NCI-H146 treated with DMSO at 0.1 percent for 48 hours (cell line): ENCODE results near the gene RRP15.
"Not testable (repeated sequence)": the region's sequence is repeated elsewhere in the genome, so short reads cannot be mapped to it uniquely, and the experiment has no call there.

ENCODE experiments used
- DNase-seq: peaks from one replicate; lab custom pipeline; 2025; ENCODE audit not compliant: unreplicated experiment; lab: John Stamatoyannopoulos, UW

Gene RRP15

DNA sequence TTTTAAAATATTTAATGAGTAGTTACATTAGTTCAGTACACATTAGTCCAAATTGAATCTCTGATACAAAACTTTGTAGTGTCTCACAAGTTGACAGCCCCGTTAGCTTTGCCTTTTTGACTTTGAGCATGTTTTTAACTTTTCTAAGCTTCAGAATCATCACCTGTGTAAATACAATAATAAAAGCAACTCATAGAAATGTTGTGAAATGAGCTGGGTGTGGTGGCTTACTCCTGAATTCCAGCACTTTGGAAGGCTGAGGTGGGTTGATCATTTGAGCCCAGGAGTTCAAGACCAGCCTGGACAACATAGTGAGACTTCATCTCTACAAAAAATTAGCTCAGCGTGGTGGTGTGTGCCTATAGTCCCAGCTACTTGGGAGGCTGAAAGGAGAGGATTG, 11.1 kb downstream of the RRP15 start:
- no peak for DNase-seq

DNA sequence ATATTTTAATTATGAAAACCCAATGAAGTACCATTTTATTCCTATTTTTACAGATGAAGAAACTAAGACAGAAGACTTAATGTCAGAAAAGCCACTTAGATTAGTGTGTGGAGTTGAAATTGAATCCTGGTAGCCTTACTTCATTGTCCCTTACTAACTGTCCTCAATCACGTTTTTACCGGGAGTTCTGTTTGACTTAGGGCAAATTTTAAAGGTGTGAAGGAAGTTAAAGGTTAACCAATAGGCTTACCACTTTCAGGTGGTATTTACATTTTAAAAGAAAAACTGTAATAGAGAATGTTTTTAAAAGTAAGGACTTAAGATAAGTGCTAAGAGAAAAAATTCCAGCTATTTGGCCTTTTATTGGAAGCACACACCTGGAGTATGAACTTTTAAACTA, 12.4 kb downstream of the RRP15 start:
- no peak for DNase-seq

DNA sequence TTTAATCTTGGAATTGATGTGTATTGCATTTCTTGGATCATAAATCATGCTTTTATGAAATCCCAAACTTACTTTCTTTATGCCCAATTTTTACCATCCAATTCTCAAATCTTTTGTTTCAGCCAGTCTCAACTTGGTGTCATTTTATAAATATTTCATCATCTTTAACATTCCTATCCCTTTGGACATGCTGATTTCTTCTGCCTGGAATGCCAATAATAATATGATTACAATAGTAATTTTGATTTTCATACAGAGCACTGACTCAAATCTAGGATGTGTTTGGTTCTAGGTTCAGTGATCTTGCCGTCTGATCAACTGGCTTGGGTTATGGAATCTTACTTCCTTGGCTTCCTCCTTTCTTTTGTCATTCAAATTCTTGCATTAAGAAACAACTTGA, 12.8 kb downstream of the RRP15 start:
- DNase-seq = no peak

DNA sequence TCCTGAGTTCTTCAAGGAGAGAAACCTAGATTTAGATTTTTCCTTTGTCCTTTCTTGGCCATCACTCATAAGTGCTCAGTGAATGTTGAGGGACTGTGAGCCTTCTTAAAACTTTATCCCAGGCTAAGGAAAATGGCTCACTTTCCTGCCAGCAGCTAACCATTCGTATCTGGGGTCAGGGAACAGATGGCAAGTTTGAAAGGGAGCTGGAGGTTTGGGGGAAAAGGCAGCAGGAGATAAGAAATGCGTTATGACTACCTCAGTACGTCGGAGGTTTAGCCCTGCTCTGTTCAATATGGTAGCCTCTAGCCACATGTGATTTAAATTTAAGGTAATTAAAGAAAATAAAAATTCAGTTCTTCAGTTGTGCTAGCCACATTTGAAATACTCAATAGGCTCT, 13.3 kb downstream of the RRP15 start:
- no peak for DNase-seq

DNA sequence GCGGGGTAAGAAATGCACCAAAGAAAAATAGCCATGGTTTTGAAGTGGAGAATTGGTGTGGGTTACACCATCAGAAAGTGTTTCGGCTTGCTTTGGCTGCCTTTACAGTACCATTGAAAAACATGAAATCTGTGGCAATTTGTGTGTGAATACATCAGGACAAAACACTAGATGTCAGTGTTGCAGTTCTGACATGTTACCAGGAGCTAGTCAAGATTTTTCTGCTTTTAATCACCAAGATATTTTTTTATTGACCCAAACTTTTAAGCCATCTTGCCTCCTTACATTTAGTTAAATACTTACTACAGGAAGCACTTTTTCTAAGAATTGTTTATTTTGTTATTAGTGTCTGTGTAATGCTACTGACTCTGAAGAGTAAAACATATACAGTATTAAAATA, 14.3 kb downstream of the RRP15 start:
- no peak for DNase-seq

DNA sequence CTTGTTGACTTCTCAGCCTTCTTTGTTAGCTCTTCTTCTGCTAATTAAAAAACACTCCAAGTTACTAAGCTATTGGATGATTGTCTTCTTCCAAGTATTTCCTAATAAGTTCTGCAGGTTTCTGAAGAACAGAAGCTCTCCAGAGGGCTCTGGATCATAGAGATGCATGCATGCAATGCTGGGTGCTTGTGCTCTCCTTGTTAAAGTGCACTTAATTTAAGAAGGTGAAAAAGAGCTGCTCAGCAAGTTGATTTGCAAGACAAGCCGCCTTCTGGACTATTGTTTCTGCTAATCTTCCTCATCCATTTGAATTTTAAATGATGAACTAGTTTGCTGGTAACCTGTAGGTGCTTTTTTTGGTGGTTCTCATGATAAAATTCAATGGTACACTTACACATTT, 16.1 kb downstream of the RRP15 start:
- no peak for DNase-seq

DNA sequence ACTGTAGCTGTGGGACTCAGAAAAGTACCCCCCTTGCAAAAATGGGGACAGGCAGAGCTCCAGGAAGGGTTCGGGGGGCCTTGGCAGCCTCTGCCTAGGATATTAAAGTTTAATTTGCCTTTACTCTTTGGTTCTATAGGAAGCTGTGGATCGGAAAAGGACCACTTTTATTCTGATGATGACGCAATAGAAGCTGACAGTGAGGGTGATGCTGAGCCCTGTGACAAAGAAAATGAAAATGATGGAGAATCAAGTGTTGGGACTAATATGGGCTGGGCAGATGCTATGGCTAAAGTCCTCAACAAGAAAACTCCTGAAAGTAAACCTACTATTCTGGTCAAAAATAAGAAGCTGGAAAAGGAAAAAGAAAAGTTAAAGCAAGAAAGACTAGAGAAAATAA, 17.1 kb downstream of the RRP15 start:
- no peak for DNase-seq

DNA sequence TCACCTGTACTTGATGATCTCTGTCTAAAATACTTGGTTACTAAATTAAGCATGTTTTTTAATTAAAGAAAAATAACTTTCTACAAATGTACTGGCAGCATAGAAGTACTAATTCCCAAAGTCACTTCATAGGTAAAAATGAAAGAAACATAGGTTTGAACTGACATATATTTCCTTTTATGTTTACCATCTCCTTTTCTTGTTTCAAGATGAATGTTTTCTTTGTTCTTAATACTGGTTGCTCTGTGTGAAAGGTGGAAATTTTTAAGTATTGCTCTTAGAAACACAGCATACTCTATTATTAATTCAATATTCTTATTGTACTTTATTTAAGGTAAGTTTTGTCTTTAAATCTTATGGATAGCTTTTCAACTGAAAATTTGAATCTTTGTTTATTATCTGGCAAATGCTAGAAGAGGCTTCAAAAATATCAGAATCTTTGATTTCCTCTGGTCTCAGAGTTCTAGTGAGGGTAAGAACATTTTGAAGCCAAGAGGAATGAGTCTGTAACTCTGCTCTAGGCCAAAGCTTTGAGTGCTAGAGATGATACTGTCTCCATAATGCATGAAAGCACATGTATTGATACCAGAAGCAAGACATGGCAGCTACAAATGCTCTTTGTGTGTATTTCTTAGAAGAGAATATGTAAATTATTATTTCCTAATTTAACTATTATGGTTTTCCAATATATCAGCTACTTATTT, 18.2 kb downstream of the RRP15 start:
- DNase-seq = no peak

DNA sequence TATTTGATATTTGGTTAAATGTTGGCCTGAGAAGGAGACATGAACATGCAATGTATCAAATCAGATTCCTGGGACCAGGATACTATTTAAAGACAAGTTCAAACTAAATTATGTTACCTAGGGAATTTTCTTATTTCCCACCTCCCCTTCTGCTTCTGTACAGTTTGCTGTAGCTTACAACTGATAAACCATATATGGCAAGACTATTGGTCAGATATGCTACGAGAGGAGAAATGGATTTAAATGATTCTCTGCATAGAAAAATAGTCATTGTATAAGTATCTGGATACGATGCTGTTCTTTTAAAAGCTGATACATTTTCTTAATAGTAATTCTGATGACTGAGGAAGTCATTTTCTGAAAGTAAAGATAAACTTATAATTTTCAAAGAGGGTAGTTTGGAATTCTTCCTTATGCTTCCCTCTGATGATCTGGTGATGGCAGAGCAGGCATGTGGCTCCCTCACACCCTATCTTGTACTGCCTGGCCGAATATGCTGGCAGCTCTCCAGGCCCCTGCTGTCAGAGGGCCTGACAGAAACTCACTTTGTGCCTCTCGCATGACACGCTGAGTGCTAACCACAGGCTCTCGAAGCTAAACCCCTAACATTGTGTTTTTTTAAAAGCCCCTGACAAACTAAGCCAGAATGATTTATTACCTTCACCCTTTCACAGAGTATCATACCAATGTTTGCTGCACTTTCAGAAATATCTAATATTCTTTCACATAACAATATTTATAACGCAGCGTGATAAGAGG, 19.4 kb downstream of the RRP15 start:
- no peak for DNase-seq

DNA sequence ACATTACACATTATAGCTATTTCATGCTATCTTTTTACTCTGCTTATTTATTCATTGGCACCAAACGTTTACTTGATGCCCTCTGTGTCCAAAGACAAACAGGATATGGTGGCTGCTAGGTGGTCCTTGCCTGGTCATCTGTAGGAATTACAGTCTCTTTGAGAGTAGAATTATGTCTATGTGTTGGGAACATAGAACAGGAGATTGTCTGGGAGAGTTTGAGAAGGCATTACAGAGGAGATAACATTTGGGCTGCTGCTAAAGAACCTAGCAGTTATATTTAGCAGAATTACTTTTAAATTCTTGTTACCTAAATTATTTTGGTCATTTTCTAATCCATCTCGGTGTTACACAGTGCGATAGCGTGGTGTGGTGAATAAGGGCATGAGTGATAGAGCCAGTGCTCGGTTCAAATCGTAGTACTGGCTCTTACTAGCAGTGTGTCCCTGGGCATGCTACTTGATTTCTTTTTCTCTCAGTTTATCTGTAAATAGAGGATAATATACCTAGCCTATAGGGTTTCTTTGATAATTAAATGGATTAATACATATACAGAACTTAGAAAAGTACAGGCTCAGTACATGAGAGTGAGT, 20.5 kb downstream of the RRP15 start:
- DNase-seq = no peak

DNA sequence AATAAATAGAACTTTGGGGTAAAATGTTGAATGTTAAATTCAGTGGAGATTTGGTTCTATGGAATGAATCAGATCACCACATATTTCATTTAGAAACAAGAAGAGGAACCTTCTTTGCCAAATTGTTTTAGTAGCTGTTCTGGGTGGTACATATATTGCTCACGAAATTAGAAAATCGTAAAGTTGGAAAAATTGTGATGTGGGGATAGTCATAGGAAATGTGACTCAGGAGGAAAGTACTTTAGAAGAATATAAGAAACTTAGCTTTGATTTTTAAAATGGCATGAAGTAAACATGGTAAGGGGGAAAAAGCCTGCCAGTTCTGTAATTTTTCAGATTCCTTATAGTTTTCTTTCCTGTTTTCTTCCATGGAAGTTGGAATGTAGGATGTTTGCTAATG, 27.4 kb downstream of the RRP15 start:
- no peak for DNase-seq

DNA sequence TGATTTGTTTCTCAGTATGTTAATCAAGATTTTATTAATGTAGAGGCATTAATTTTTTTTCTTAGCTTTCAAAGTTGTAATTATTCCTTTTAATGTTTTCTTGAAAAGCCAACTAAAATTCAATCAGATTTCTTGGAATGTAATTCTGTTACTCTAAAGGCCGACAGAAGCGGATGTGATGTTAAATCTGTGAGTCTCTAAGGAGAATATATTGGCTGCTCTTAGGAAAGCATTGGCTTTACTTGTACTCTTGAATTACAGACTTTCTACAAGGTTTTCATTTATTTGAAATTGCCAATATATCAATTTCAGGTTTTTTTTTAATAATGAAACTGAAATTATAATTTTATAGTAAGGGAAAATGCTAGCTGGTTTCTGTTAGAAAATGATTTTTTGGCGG, 29.2 kb downstream of the RRP15 start:
- DNase-seq = no peak

DNA sequence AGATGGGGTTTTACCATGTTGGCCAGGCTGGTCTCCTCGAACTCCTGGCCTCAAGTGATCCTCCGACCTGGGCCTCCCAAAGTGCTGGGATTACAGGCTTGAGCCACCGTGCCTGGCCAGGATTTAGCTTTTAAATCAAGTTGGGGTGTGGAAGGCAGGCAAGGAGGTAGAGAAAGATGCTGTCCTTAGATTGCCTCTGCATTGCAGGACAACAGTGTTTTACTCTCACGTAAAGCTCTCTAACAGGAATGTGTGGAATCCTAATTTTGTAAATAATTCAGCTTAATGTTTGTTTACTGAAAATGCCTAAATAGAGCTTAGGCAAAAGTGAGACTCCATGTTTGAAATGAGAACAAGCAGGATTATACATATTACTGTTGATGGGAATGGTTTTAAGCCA, 30.5 kb downstream of the RRP15 start:
- DNase-seq = no peak

DNA sequence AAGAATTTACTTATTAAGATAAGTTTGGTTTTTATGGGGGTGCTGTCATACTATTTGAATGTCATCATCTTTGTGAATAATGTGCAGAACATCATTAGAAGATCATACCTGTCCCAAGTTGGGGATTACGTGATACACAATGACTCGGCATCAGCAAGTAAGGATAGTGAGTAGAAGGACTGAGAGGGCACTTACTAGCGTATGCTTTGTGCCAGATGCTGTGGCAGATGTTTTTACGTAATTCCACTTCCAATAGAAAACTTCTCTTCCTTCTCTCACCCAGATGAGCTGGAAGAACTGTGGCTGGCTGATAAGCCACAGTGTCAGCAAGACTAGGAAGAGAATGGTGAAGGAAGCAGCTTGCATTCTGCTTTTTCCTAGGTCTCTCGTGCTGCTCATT, 32.0 kb downstream of the RRP15 start:
- DNase-seq = no peak

DNA sequence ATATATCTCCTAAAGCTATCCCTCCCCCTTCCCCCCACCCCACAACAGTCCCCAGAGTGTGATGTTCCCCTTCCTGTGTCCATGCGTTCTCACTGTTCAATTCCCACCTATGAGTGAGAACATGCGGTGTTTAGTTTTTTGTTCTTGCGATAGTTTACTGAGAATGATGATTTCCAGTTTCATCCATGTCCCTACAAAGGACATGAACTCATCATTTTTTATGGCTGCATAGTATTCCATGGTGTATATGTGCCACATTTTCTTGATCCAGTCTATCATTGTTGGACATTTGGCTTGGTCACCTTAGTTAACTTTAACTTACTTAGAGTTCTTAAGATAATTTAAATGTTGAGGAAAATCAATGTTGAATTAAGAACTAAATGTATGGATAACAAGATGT, 35.1 kb downstream of the RRP15 start:
- not testable (repeated sequence) for DNase-seq

DNA sequence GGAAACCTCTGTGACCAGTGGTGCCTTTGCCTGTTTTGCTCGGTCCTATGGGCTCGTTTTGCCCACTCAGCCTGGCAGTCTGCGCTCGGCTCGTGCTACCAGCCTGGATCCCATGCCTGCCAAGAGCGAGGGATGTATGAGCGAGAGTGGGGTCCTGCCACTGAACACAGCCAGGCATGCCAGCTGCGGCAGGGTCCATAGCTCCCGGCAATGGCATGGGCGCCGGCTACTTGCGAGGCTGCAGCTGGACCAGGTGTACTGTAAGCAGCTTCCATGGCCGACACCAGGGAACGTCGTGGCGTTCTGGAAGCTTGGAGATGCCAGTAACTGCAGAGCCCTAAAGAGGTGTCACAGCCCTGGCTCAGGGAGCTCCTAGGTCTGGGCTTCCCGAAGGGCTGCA, 37.7 kb downstream of the RRP15 start:
- no peak for DNase-seq

DNA sequence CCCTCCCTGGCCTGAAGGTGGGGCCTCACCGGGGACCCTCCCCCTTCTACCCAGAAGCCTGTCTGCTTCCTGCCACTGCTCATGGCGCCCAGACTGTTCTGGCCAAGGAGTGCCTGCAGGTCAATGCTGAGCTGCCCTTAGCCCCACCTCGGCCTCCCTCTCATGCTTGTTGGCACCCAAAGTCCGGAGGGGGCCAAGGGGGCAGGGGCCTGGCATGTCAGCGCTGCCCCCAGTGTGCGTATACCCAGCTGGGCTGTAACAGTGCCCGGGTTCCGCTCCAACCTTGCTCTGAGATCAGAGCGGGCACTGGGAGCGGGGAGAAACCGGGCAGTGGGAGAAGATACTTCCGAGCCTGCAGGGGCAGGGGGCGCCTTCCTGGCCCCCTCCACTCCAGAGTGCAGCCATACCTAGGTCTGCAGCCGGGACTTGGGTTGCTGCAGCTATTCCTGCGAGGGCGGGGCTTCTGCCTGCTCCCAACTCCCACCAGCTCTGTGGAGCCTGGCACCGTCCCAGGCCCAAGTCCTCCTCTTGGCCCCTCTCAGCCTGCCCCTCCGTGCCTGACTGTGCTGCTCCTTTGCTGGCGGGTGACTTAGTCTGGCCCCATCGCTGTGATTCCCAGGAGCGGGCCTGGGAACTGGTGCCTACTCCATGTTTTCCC, 38.6 kb downstream of the RRP15 start:
- DNase-seq = no peak

DNA sequence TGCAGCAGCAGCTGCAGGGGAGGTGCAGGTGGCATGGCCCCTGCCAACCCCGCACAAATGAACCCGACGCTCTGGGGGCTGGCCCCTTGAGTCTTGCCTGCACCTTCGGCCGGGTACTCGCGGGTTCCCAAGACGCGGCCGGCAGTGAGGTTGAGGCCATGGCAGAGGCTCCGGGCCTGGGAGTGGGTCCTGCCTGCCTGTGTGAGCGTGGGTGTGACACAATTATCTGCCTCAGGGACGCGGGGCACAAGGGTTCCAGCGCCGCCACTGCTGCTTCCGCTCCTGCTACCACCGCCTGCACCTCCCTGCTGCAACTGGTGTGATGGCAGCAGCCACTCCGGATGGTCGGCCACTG, 39.1 kb downstream of the RRP15 start:
- no peak for DNase-seq

DNA sequence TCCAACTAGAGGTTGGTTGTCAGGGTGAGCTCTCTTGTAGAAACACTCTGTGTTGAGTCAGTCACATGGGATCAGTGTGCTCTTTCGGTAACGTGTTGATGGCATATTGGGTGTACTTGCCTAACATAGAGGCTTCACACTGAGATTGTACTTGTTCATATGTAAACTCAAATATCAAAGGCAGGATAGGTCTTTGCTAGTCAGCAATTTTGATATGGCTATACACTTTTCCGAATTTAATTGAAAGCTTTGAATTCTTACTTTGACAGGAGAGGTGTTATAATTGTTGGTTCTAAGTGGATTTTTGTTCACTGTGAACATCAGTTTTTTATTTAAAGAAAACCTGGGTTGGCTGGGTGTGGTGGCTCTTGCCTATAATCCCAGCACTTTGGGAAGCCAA, 43.7 kb downstream of the RRP15 start:
- no peak for DNase-seq

DNA sequence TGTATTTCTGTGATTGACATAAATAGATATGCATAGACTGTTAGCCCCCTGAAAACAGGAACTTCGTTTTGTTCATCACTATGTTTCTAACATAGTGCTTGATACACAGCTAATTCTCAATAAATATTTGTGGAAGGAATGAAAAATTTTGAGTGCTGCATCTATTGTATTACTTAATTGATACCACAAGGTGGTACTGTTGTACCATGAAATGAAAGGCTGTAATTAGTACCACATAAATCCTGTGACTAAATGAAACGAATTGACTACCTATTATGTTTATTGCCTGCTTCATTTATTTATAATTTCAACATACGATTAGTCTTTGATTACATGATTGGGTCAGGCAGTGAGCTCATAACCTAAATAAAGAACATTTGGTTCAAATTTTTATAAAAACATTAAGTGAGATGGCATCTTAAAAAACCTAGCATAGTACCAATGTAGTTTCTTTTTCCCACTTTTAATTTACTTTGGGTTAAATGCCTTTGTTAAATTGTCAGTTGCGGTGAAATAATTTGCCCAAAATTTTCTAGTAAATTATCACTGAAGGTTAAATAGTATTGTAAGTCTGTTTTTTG, 45.0 kb downstream of the RRP15 start:
- DNase-seq = peak; percentile 36

DNA sequence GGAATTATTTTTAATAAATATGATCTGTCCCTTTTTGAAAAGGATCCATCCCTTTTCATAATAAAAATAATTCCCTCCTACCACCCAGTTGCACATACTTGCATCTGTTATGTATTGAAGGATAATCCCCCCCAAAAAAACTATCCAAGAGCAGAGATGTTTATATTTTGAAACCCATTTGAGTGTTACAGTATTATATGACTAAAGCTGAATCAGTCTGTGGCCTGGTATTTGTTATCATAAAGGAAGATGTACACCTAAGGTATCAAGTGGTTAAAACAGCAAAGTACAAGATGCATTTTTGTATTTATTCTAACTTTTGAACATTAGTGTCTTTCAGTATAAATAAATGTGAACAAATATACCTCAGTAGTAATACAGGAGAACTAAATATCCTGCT, 47.3 kb downstream of the RRP15 start:
- no peak for DNase-seq

DNA sequence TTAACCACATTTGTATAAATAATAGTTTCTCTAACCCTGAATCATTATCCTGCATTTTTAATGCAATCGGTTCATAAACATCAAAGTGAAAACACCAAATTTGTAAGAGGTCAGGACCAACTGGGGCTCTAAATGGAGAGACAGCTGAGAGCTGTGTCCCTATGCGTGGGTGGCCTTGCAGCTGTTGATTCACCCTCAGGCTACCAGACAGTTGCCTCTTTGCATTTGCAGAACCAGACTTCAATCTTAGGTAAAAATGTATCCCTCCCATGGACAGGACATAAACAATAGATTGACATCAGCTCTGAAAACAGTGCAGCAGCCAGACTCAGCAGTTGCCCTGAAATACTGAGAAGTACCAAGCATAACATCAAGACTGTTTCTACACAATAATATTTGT, 51.2 kb downstream of the RRP15 start:
- DNase-seq = peak; percentile 77
